ENCODE data around the gene INPP4B.

The INPP4B gene

DNA sequence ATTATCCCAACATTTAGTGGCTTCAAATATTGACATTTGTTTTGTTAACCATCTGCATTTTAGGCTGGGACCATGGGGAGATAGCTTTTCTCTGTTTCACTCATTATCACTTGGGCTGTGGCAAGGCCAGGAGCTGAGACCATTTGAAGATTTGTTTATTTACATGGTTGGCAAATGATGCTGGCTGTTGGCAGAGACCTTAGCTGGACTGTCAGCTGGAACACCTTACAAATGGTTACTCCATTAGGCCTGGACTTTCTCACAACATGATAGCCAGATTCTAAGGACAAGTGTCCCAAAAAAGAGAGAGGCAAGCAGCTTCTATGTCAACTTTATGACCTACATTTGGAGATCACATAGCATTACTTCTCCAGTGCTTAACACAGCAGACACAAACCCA, 130.4 kb downstream of the INPP4B start:
- TF ChIP-seq, protein P1, sequence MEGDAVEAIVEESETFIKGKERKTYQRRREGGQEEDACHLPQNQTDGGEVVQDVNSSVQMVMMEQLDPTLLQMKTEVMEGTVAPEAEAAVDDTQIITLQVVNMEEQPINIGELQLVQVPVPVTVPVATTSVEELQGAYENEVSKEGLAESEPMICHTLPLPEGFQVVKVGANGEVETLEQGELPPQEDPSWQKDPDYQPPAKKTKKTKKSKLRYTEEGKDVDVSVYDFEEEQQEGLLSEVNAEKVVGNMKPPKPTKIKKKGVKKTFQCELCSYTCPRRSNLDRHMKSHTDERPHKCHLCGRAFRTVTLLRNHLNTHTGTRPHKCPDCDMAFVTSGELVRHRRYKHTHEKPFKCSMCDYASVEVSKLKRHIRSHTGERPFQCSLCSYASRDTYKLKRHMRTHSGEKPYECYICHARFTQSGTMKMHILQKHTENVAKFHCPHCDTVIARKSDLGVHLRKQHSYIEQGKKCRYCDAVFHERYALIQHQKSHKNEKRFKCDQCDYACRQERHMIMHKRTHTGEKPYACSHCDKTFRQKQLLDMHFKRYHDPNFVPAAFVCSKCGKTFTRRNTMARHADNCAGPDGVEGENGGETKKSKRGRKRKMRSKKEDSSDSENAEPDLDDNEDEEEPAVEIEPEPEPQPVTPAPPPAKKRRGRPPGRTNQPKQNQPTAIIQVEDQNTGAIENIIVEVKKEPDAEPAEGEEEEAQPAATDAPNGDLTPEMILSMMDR (conservative IDR thresholded peaks at IDR 0.05) = no peak
- no peak overlapping the region for H3K27ac ChIP-seq

DNA sequence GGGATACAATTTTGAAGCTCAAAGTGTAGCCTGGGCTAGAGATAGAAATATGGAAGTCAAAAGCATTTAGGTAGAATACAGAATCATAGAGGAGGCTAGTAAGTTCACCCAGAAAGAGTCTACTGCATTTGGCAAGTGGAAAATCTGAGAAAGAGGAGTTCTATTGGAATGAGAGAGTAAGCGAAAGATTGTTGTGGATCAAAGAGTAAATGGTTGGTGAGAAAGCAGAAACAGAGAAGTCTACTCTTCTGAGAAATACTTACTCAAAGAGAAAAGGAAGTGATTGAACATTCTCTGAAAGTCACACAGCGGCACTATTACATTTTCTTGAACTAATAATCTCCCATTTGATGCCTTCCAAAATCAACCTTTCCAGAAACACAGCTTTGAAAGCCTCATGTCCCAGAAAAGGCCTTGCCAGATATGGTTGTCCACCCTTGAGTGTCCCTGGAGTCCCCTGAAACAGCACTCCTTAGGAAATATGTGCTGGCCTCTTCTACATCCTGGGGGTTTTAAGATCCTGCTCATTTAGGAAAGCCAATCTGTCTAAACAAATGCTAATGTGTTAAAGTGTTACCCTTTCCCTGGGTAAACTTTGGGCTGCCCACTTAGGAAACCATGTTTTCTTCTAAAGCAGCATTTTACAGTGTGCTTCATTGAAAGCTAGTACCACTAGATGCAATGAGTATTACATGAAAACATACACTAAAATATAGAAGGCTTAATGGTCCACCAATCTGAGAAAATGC, 132.6 kb downstream of the INPP4B start:
- TF ChIP-seq, protein P1 (conservative IDR thresholded peaks at IDR 0.05) = no peak
- no peak overlapping the region for H3K27ac ChIP-seq

DNA sequence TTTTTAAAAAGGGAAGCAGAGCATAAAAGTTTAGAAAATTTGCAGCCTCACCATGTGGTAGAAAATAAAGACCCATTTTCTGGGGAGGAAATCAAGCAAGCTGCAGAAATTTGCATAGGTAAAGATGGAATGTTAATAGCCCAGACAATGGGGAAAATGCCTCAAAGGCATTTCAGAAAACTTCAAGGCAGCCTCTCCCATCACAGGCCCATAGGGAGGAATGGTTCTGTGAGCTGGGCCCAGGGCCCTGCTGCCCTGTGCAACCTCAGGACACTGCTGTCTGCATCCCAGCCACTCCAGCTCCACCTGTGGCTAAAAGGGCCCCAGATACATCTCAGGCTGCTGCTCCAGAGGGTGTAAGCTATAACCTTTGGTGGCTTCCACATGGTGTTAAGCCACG, 137.9 kb downstream of the INPP4B start:
- no peak overlapping the region for H3K27ac ChIP-seq

DNA sequence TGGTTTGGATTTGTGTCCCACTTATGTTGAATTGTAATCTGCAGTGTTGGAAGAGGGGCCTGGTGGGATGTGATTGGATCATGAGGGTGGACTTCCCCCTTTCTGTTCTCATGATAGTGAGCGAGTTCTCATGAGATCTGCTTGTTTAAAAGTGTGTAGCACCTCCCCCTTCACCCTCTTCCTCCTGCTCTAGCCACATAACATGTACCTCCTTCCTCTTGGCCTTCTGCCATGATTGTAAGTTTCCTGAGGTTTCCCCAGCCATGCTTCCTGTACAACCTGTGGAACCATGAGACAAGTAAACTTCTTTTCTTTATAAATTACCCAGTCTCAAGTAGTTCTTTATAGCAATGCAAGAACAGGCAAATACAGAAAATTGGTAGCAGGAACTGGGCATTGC, 138.7 kb downstream of the INPP4B start:
- H3K27ac ChIP-seq = no peak overlapping the region
- TF ChIP-seq, protein P1 (conservative IDR thresholded peaks at IDR 0.05) = no peak

More for the DNA sequence above, 137.9 kb downstream of the INPP4B start:
- TF ChIP-seq, protein P1 (conservative IDR thresholded peaks at IDR 0.05) = no peak

DNA sequence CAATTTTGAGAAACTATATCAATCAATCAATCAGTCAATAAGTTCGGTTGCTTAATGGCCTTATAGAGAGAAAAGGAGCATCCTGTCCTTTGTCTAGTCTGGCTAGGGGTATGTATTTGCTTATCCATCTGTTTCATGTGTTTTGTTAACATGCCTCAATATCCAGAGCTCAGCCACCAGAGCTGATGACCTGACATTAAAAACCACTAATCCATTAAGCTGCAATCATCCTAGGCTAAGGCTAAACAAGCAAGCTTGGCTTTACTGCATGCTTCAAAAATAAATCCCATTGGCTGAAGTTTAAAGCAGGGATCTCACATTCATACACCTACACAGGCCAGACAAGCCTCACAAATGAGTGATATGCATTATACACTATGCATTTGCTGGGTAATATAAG, 139.7 kb downstream of the INPP4B start:
- TF ChIP-seq, protein P1 (conservative IDR thresholded peaks at IDR 0.05) = no peak

DNA sequence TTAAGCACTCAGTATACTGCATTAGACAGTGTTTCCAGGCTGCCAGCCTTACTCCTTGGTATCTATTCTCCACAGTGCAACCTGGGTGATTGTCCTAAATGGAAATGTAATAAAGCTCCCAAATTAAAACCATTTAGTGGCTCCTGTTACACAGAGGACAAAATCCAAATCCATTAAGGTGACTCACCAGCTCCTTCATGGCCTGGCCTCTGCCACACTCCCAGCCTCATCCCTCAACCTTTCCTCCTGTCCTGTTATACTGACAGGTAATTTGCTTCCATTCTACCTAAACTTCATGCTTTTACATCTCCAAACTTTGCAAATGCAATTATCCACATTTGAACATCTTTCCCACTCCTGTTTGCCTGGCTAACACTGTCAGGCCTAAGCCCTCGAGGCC, 140.3 kb downstream of the INPP4B start:
- no peak overlapping the region for H3K27ac ChIP-seq
- TF ChIP-seq, protein P1 (conservative IDR thresholded peaks at IDR 0.05) = no peak

More for the DNA sequence above, 139.7 kb downstream of the INPP4B start:
- no peak overlapping the region for H3K27ac ChIP-seq

DNA sequence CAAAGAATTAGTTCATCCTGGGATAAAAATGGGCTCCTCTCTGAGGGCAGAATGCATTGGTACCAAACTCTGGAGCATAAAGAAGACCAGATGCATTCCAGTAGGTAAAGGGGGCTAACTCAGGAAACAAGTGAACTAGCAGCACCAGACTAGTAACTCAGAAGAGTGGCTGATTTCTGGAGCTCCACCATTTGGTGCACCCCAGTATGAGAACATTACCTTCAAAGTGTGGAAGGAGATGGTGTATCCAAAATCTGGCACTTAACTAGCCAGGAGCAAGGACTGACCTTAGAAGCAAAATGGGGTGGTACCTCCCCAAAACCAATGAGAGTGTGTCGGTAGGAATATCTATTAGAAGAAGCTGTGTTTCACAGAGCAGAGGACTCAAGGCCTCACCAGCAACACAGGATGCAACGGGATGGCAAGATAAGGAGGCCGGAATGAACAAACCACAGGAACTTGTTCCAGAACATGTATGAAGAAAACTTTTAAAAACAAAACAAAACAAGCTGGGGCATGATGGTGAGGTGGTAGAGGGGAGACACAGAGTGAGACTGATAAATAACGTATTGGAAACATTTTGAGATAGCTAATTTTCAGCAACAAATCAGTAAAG, 142.3 kb downstream of the INPP4B start:
- no peak overlapping the region for H3K27ac ChIP-seq
- TF ChIP-seq, protein P1 (conservative IDR thresholded peaks at IDR 0.05) = no peak
